SK-N-MC (cell line): ENCODE measurements around the gene PLA2G12A.

Source experiments
- DNase-seq: peaks from one replicate; pipeline ENCODE4 v3.0.0-alpha.2; 2011; ENCODE audit warnings: low read depth, low spot score
- H3K27ac ChIP-seq: fragments of 200-600 bp; sonication (generic); 2 replicates; pipeline ENCODE4 v1.5.1; 2016; ENCODE audit warnings: mixed run types
- H3K36me3 ChIP-seq: fragments of 200-600 bp; sonication (generic); 2 replicates; pipeline ENCODE4 v1.6.1; 2017; ENCODE audit warnings: antibody characterized with exemption, low read length, mixed read lengths; ENCODE audit not compliant: insufficient read depth
- H3K4me3 ChIP-seq: fragments of 200-600 bp; sonication (generic); 2 replicates; pipeline ENCODE4 v1.5.1; 2016
- H3K9ac ChIP-seq: fragments of 200-600 bp; sonication (generic); 2 replicates; pipeline ENCODE4 v1.8.0; 2017; ENCODE audit warnings: mixed run types, mixed read lengths; ENCODE audit not compliant: insufficient read length
- H3K9me3 ChIP-seq: fragments of 200-600 bp; sonication (generic); 2 replicates; pipeline ENCODE4 v1.6.1; 2017; ENCODE audit warnings: low read depth, mild to moderate bottlenecking, antibody characterized with exemption, low read length, moderate library complexity, mixed read lengths
- EZH2 ChIP-seq: fragments of 200-600 bp; sonication (generic); IDR thresholded peaks from one replicate; pipeline ENCODE4 v1.6.1; 2017; ENCODE audit warnings: antibody characterized with exemption
- FOXP2 ChIP-seq: optimal IDR thresholded peaks from 2 replicates; pipeline ENCODE3; 2011; ENCODE audit warnings: mild to moderate bottlenecking, moderate library complexity; ENCODE audit not compliant: insufficient read depth; ENCODE audit errors: extremely low read length, control extremely low read depth
- POLR2AphosphoS5 ChIP-seq: IDR thresholded peaks from 2 replicates; pipeline ENCODE4 v1.6.1; 2012; ENCODE audit warnings: mild to moderate bottlenecking, low read depth, low read length, borderline replicate concordance

PLA2G12A gene

DNA sequence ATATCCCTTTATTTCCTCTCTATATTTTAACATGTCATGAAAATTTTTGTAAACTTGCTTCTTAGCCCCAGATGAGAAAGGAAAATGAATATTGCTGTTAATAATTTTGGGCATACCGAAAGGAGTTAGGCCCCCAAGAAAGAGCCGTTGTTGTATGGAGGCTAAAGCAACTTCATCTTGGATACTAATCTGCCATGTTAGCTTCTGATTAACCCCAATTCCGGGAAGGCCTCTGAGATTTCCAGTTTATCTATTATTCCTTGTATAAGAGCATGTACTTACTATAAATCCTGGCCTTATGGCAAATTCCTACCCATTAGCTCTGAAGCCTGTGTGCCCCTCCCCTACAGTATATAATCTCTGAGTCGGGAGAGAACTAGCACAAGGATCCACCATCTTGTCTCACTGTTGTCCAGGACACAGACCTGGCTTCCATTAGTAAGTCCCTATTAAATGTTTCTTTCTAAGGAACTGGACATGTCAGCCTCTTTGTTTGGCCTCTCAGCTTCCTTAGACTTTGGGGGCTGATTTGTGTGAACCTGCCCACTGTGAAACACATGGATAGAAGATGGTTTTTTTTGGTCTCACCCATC, 20.9 kb upstream of the PLA2G12A start:
- Histone ChIP-seq H3K9ac (no peak overlapping the region), H3K4me3 (no peak overlapping the region), H3K27ac (no peak overlapping the region), H3K9me3 (no peaks in the 10 kb centered on the region), H3K36me3 (no peaks in the 10 kb centered on the region)
- TF ChIP-seq POLR2AphosphoS5 (no peak), EZH2 (no peak), FOXP2 (no peak)
- no peak for DNase-seq

DNA sequence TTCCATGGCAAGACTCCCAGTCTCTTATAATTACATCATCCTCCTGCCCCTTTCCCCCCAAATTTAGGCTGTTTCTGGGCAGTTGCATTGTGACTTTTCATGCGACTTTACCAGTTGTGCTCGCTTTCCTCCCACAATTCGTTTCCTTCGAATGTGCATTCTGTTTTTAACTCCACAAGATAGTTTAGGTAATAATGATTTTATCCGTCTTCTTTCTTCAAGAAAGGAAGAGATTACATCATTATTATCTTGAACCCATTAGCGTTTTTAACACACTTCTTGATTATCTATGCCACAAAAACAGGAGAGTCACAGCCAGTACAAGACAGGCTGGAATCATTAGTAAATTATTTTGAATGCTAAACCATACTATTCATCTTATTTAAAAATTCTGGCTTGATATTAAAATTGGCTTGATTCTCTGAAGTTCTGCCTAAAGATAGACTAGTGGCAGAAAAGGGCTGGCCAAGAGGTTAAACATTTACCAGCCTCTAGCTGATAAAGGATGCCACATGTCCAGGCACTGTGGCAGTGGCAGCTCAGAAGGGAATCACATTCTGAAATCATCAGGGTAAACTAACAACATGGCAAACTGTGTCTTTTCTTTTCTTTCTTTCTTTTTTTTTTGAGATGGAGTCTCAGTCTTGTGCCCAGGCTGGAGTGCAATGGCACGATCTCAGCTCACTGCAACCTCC, 19.7 kb upstream of the PLA2G12A start:
- Histone ChIP-seq H3K36me3 (no peaks in the 10 kb centered on the region), H3K9ac (no peak overlapping the region), H3K9me3 (no peaks in the 10 kb centered on the region), H3K4me3 (no peak overlapping the region), H3K27ac (no peak overlapping the region)
- TF ChIP-seq FOXP2 (no peak), EZH2 (no peak), POLR2AphosphoS5 (no peak)
- no peak for DNase-seq

DNA sequence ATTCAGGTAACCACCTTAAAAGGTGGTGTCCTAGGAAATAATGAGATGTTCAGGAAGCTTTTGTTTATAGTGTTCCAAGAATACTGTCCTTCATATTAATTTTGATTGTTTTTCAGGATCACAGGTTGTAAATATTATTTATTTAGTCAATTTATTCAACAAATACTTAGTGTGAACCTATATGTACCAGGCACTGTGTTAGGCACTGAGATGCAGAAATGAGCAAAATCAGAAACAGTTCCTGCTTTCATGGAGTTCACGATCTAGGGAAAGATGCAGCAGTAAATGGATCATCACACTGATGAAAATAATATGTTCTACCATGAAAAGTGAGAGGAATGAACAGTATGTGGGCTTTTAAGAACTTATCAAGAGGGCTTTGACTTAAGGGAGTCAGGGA, 18.2 kb upstream of the PLA2G12A start:
- H3K4me3 ChIP-seq, result no peak overlapping the region
- TF ChIP-seq POLR2AphosphoS5, result no peak
- no peak for TF ChIP-seq FOXP2
- no peak for TF ChIP-seq EZH2
- no peak overlapping the region for H3K9ac ChIP-seq
- no peak for DNase-seq
- no peaks in the 10 kb centered on the region for H3K9me3 ChIP-seq
- H3K27ac ChIP-seq, result no peak overlapping the region
- H3K36me3 ChIP-seq, result no peaks in the 10 kb centered on the region

DNA sequence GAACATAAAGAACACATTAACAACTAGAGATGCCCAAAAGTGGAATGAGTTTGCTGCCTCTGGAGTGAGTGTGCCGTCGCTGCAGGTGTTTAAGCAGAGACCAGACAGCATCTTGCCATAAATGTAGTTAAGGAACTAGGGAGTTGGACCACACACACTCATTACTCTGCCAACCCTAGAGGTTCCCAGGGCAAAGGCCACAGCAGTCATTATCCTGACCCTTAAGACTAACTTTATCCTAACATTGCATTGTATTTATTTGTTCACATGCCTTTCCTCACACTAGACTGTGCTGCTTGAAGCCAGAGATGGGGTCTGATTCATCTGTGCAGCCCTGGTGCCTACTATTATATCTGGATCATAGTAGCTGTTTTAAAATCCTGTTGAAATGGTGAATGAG, 16.9 kb upstream of the PLA2G12A start:
- Histone ChIP-seq H3K27ac (no peak overlapping the region), H3K4me3 (no peak overlapping the region), H3K9ac (no peak overlapping the region), H3K9me3 (no peaks in the 10 kb centered on the region), H3K36me3 (no peaks in the 10 kb centered on the region)
- no peak for DNase-seq
- TF ChIP-seq POLR2AphosphoS5 (no peak), FOXP2 (no peak), EZH2 (no peak)

DNA sequence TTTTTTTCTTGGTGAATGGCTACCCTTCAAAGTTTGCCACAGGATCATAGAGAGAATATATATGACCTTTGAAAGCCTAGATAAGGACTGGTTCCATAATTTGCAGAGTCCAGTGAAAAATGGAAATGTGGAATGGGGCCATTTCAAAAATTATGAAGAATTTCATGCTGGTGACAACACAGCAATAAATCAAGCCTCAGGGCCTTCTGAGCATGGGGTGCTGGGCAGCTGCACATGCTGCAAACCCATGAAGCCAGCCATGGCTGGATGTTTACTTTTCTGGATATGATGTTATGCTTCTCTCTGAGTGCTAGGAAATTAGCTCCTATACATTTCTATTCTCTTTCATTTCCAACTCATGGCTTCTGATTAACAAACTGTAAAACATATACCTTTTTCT, 16.0 kb upstream of the PLA2G12A start:
- Histone ChIP-seq H3K9ac (no peak overlapping the region), H3K9me3 (no peaks in the 10 kb centered on the region), H3K36me3 (no peaks in the 10 kb centered on the region), H3K4me3 (no peak overlapping the region), H3K27ac (no peak overlapping the region)
- no peak for DNase-seq
- no peak for TF ChIP-seq POLR2AphosphoS5
- TF ChIP-seq EZH2, result no peak

DNA sequence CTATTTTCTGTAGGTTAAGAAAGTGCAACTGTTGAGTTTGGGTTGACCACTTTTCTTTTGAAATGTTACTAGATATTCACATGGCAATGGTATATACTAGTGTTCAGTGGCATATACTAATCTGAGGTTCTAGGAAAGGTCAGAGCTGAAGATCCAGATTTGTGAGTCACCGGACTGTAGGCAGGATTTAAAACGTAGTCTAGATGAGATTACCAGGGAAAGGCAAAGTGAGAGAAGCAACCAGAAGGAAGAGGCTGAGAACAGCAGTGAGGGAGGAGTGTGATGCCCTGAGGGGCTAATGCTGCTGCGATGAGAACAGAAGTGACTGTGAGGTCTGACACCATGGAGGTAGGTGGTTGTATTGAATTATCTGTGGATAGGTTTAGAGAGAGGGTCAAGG, 9.7 kb upstream of the PLA2G12A start:
- Histone ChIP-seq H3K9me3 (no peaks in the 10 kb centered on the region), H3K36me3 (no peaks in the 10 kb centered on the region), H3K27ac (no peak overlapping the region), H3K9ac (no peak overlapping the region), H3K4me3 (no peak overlapping the region)
- no peak for DNase-seq
- TF ChIP-seq FOXP2, result no peak
- TF ChIP-seq EZH2, result no peak
- no peak for TF ChIP-seq POLR2AphosphoS5

DNA sequence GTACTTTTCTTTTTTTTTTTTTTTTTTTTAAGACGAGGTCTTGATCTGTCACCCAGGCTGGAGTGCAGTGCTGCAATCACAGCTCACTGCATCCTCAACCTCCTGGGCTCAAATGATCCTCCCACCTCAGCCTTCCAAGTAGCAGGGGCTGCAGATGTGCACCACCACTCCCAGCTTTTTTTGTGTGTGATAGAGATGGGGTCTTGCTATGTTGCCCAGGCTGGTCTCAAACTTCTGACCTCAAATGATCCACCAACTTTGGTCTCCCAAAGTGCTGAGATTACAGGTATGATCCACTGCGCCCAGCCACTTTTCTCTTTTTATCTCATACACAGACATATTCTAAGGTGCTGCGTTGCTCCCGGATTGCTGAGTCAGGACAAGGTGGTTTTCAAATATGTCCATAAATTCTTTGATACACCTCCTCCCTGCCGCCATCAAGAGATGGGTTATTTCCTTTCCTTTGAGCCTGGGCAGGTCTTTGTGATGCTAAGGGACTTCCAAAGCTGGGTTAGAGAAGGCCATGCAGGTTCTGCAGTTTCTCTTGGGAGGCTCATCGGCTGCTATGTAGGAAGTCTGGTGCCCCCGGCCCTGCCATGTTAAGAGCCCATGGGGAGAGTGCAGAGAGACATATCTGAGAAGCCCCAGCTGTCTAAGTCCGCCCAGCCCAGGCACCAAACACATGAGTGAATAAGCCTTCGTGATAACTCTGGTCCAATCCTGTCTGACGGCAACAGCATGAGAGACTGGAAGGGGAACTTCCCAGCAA, 8.4 kb upstream of the PLA2G12A start:
- Histone ChIP-seq H3K9me3 (no peaks in the 10 kb centered on the region), H3K36me3 (no peaks in the 10 kb centered on the region), H3K27ac (no peak overlapping the region), H3K9ac (no peak overlapping the region), H3K4me3 (no peak overlapping the region)
- no peak for DNase-seq
- TF ChIP-seq FOXP2, result no peak
- no peak for TF ChIP-seq POLR2AphosphoS5
- TF ChIP-seq EZH2, result no peak

DNA sequence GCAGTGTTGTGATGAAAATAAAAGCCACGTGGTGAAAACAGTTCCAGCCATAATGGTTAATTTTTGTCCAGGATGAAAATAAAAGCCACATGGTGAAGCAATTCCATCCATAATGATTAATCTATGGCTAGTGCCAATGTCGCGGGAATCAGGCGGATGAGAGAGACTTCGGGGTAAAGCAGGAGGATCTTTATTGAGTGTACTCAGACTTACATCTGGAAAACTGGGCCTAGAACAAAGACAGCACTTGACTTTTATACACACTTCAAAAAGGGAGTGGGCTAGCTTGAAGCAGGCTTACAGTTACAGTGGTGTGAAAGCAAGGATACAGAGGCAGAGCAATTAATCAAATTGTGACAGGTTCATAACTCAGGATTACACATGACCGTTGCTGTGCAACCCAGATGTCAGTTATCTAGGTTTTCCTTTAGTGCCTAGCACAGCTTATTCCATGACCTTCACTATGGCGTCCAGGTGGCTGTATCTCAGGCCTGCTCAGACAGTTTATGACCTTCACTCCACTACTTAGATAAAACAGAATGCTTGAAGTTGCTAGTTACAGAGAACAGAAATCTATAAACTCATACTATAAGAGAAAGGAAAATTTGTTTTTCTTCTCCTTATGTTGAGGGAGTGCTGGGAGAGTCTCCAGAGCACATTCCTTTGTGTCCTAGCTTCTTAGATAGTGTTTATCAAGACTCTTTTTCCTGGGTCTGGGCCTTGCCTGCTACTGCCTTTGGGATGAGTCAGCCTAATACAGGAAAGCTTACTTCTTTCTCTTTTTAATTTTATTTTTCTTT, 5.9 kb upstream of the PLA2G12A start:
- H3K9me3 ChIP-seq, result no peaks in the 10 kb centered on the region
- H3K4me3 ChIP-seq, result no peak overlapping the region
- no peaks in the 10 kb centered on the region for H3K36me3 ChIP-seq
- no peak overlapping the region for H3K9ac ChIP-seq
- TF ChIP-seq FOXP2 (no peak), EZH2 (no peak), POLR2AphosphoS5 (no peak)
- no peak overlapping the region for H3K27ac ChIP-seq
- no peak for DNase-seq
